ENCODE results near the gene FAM3D.
"Not testable (repeated sequence)": the region's sequence is repeated elsewhere in the genome, so short reads cannot be mapped to it uniquely, and the experiment has no call there.

FAM3D gene, protein sequence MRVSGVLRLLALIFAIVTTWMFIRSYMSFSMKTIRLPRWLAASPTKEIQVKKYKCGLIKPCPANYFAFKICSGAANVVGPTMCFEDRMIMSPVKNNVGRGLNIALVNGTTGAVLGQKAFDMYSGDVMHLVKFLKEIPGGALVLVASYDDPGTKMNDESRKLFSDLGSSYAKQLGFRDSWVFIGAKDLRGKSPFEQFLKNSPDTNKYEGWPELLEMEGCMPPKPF

DNA sequence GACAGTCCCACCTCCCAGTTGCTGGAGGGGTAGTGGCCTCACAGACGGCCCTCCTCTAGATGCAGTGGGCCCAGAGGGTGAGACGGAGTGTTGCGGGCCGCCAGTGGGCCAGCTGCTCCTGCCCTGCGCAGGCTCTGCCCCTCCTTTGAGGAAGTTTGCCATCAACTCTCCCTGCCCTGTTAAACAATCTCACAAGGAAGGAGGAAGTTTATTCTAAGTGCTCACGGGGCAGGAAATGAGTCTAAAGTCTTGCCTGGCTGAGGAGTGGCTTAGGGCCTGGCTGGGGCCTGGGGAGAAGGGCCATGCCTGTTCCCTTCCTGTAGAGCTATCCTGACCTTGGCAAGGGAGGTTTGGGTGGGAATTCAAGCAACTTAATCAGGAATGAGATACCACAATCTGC lies at the start of gene FAM3D:
Gene FAM3D (minus strand): TSS at position 92 of the 400 bp plus-strand sequence. CDS start 11,211 bp downstream, outside the sequence.
- in situ Hi-C loops (cut with MboI; ENCODE audit: low sequenced_read_pairs), result no loop called here

DNA sequence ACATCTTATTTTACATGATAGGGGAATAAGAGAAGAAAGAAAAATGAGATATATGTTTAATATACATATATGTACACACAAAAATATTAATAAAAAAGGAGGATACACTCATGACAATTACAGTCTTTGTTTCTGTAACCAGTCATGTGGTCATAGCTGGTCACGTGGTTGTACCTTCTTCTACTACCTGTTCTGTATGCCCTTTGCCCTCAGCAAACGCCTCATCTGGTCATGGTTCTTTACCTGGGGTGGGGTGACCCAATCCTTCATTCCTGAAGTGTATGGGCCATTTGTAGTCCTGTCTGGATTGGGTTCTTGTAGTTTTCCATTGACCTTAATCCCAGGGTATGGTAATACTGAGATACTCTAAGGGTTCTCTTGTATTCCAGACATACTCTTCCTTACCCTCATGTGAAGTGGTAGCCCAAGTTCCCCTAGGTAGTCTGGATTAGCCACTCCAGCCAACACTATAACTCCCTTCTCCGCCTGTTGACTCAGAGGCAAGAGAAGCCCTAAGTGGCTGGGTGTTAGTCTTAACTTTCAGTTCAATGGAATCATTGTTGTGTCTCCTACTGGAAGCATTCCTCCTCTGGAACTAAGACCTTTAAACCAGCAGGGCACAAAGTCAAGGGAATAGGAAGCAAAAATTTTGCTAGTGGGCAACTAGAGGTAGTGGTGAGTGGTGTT lies 47.3 kb upstream of the FAM3D start:
- in situ Hi-C loops (cut with MboI; ENCODE audit: low sequenced_read_pairs), result no loop called here

DNA sequence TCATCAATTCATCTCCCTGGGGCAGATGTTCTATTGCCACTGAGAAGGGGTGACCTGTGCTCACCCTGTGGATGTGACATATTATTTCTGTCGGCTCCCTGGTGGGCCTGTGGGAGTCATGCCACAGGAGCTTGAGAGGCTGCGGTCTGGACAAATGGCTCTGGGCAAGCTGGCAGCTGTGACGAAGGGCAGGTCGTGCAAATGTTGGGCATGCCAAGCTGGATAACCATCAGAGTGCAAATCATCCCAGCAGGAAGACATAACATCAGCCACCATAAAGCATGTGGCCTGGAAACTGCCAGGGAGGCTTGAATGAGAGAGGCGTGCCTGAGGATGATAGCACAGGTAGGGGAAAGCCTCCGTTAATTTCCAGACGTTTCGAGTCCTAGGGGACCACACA lies 45.3 kb upstream of the FAM3D start:
- in situ Hi-C loops (cut with MboI; ENCODE audit: low sequenced_read_pairs), result no loop called here

DNA sequence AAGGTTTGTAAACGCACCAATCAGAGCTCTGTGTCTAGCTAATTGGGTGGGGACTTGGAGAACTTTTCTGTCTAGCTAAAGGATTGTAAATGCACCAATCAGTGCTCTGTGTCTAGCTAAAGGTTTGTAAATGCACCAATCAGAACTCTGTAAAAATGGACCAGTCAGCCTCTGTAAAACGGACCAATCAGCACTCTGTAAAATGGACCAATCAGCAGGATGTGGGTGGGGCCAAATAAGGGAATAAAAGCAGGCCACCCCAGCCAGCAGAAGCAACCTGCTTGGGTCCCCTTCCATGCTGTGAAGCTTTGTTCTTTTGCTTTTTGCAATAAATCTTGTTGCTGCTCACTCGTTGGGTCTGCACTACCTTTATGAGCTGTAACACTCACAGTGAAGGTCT lies 42.4 kb upstream of the FAM3D start:
- in situ Hi-C loops (cut with MboI; ENCODE audit: low sequenced_read_pairs), result not testable (repeated sequence)

DNA sequence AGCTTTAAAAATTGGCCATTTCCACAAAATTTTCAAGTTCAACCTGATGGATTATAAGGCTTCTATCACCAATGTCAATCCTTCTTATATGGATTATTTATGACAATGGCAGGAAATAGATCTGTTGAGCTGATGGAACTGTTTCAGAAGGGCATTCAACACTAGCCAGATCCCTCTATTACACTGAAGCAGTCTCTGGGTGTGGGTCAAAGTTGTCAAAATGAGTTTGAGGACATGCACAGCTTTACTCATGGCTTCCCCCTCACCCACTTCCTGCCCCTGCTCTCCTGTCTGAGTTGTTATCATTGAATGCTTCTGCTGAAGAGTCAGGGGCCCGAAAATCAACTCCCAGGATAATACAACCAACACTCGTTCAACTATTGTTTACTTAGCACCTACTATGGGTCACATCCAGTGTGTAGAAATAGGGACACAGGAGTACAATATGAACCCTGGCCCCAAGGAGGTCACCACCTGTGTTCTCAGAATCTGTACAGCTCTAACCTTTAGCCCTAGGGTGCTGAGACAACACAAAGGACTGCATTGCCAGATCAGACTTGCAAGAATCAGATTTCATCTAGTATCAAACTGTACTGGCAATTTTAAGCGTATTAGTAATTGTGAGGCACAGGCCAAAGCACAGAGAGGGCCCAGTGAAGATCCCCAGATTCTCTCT lies 41.7 kb upstream of the FAM3D start:
- in situ Hi-C loops (cut with MboI; ENCODE audit: low sequenced_read_pairs), result no loop called here

DNA sequence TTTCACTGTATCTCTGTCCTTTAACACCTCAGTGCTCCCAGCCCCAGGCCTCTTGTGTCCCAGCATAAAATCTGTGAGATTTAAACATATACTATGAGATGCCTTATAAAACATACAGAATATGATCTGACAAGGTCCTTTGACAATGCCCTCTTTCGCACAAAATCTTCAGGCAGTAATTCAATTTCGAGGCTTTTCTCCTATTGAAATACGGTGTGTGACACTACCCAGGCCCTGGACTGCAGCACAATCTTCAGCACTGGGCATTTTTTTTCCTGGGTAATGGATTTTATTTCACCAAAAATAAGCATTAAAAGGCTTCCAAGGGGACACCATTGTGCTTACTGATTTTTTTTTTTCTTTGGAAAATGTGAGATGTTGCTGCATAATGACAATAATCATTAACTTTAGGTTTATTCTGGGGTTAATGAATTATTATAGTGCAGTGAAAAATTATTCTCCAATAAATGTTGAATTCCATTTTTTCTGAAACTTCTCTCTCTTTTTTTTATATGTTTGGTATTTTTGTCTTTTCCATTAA lies 40.9 kb upstream of the FAM3D start:
- in situ Hi-C loops (cut with MboI; ENCODE audit: low sequenced_read_pairs), result no loop called here

DNA sequence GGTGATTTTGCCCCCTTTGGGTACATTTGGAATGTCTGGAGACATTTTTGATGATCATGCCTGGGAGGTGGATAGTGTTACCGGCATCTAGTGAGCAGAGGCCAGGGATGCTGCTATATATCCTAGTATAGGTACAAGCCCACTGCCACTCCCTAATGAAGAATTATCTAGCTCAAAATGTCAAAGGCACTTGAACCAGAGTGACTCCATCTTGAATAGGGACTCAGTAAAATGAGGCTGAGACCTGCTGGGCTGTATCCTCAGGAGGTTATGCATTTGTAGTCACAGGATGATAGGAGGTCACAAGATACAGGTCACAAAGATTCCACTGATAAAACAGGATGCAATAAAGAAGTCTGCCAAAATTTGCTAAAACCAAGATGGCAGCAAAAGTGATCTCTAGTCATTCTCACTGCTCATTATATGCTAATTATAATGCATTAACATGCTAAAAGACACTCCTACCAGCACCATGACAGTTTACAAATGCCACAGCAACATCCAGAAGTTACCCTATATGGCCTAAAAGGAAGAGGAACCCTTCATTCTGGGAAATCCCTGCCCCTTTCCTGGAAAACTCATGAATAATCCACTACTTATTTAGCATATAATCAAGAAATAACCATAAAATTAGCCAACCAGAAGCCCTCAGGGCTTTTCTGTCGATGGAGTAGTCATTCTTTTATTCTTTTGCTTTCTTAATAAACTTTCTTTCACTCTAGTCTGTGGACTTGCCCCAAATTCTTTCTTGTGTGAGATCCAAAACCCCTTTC lies 40.0 kb upstream of the FAM3D start:
- in situ Hi-C loops (cut with MboI; ENCODE audit: low sequenced_read_pairs), result no loop called here

DNA sequence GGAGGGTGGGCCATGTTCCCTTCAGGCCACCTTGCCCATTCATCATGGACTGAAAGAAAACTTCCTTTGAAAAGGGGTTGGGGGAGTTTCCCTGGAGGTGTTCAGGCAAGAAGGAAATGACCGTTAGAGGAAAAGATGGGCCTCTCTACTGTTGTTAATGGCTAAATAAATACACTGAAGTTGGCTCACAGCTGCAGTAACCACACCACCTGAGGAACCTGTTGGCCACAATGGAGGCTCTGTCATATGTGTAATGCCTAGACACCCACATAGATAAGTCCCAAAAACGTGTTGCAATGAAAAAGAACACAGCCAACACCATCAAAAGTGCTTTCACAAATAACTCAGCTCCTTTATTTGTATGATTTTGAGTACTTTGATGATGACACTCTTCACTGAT lies 38.2 kb upstream of the FAM3D start:
- in situ Hi-C loops (cut with MboI; ENCODE audit: low sequenced_read_pairs), result no loop called here

DNA sequence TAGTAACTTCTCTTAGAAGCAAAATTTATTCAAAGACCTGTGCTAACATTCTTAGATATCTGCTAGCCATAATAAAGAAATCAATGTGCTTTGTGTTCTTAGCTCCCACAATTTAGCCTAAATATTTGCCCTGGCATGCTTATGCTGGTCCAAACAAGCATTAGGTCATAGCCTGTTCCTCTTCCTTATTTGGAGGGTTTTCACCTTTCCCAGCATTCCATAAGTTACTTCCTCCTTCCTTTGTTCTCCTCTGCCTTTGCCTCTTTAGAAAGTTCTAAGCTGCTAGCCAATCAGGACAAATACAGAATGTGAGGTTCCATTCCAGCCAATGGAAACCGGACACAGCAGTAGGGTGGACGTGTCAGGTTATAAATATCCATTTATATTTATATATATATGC lies 37.7 kb upstream of the FAM3D start:
- in situ Hi-C loops (cut with MboI; ENCODE audit: low sequenced_read_pairs), result not testable (repeated sequence)

DNA sequence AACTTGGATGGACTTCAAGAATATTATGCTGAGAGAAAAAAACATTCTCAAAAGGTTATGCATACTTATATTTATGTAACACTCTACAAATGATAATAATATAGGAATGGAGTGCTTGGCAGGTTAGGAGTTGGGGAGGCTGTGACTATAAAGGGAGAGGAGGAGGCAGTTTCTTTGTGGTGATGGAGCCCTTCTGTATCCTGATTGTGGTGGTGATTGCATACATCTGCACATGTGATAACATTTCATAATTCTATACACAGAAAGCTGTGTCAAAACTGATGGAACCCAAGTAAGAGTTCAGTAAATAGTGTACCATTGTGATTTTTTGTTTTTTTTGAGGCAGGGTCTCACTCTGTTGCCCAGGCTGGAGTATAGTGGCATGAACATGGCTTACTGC lies 31.7 kb upstream of the FAM3D start:
- in situ Hi-C loops (cut with MboI; ENCODE audit: low sequenced_read_pairs), result no loop called here

DNA sequence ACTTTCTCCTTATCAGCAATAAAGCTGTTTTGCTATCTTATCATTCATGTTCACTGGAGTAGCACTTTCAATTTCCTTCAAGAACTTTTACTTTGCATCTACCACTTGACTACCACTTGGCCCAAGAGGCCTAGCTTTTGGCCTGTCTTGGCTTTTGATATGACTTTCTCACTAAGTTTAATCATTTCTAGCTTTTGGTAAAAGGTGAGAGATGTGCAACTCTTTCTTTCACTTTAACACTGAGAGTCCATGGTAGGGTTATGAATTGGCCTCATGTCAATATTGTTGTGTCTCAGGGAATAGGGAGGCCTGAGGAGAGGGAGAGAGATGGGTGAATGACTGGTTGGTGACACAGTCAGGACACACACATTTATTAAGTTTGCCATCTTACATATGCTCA lies 31.0 kb upstream of the FAM3D start:
- in situ Hi-C loops (cut with MboI; ENCODE audit: low sequenced_read_pairs), result no loop called here

DNA sequence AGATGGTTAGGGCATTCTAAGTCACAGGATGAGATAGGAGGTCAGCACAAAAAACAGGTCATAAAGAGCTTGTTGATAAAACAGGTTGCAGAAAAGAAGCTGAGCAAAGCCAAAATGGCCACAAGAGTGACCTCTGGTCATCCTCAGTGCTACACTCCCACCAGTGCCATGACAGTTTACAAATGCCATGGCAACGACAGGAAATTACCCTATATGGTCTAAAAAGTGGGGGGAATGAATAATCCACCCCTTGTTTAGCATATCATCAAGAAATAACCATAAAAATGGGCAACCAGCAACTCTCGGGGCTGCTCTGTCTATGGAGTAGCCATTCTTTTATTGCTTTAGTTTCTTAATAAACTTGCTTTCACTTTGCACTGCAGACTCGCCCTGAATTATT lies 30.2 kb upstream of the FAM3D start:
- in situ Hi-C loops (cut with MboI; ENCODE audit: low sequenced_read_pairs), result not testable (repeated sequence)

DNA sequence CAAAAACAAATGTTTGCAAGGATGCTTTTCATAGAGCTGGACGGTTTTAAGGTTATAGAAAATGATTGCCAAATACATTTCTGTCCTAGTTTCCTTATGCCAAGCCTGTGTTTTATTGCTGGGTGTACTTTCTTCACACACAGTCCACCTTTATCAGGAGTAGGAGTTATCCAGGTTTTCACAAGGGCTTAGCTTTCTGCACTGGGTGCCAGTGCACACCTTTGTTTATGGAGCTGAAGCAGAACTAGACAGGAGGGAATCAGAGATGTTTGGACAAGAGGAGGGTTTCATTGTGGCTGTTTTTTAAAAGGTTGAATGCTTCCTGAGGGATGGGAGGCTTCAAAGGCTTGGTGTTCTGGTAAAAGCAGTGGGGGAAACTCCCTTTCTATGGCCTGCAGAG lies 29.5 kb upstream of the FAM3D start:
- in situ Hi-C loops (cut with MboI; ENCODE audit: low sequenced_read_pairs), result no loop called here

DNA sequence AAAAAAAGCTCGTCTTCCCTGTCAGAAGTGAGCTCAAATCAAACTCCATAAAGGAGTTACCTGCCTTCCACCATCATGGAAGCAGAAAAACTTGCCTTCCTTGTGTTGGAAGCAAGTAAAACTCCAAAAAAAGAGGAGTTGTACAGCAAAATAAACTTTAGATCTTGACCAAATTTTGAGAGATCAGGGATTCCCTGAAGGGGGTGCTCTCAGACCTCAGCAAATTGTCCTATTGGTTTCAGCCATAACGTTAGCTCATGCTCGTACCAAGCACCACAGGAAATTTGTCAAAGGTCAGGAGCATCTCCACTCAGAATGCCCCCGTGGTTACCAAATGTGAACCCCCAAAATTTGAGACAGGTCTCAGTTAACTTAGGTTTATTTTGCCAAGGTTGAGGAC lies 28.7 kb upstream of the FAM3D start:
- in situ Hi-C loops (cut with MboI; ENCODE audit: low sequenced_read_pairs), result not testable (repeated sequence)

DNA sequence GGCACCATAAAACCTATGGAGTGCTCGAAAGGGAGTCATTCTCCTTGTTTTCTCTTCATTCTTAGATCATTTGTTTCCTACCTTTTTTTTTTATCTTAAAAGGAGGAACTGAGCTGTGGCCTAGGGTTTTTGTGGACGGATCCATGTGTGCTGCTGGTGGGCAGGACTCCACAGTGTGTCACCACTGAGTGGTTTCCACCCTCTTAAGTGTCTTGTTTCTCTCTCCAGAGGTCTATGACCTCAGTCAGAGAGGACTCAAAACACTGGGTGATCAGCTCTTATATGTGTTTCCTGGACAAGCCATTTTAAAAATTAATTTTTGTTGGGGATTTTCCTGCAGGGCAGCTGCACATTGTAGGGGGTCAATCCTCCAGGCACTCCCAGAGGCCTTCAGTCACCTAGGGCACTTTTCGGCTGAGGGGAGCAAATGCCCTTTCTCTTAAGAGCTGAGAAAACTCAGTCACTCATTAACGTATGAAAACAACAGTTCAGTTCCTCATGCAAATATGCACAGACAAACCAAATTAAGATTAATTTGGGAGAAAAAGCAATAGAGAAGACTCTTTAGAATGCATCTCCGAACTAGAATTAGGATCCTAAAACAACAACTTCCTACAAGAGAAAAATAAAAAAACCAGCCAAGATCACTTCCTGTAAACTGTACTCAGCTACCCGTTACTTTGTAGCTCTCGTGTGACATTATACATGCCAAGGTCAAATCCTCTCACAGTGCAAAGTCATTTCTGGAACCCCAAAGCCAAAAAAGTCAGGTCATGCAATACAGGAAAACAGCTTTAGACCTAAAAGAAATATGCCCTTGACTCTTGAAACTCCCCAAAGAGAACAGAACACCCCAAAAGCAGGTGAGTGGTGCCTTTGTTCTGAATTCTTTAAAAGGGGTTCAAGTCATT lies 27.6 kb upstream of the FAM3D start:
- in situ Hi-C loops (cut with MboI; ENCODE audit: low sequenced_read_pairs), result no loop called here

DNA sequence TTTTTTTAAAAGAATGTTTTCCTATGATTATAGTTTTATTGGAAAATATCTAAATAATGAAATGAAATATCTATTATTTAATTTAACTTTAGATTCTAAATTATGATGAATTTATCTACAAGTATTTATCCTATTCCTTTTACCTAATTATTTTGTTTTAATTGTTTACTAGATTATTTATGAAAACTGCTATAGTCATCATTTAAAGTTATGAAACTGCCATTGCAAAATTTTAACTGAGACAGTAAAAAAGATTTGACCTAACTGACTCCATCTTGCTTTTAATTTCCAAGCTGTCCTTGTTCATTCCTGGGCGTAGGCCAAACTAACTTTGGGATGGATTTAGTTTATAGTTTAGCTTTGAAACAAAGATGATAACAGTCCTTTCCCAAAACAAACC lies 25.9 kb upstream of the FAM3D start:
- in situ Hi-C loops (cut with MboI; ENCODE audit: low sequenced_read_pairs), result no loop called here

DNA sequence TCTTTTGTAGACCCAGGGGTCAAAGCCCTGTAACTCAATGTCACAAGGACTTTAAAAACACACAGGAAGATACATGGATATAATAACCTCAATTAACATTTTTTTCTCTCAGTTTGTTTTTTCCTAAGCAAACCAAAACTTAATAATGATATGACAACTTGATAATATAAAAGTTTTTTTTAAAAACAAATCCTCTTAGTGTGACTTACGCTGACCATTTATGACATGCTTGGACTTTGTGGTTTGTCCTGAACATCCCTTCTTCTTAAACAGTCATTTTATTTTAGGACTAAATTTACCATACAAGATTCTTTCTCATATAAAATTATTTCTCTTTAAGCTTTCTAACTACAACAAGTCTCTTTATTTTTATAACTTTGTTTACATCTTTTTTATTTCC lies 25.4 kb upstream of the FAM3D start:
- in situ Hi-C loops (cut with MboI; ENCODE audit: low sequenced_read_pairs), result no loop called here

DNA sequence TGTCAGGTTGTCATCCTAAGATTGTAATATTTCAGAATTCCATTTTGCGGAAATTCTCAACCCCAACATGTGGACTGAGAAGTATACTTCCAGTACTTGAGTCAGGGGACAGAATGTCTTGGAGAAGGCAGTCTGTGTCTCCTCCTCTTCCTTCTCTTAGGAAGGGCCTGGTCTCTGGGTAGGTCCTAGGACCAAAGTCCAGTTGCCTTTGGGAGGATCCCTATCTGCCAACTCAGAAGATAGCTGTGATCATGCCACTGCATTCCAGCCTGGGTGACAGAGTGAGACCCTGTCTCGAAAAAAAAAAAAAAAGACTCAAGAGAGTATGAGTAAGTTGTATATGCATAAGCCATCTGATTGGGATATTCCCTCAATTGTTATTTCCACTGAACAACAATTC lies 23.9 kb upstream of the FAM3D start:
- in situ Hi-C loops (cut with MboI; ENCODE audit: low sequenced_read_pairs), result no loop called here

DNA sequence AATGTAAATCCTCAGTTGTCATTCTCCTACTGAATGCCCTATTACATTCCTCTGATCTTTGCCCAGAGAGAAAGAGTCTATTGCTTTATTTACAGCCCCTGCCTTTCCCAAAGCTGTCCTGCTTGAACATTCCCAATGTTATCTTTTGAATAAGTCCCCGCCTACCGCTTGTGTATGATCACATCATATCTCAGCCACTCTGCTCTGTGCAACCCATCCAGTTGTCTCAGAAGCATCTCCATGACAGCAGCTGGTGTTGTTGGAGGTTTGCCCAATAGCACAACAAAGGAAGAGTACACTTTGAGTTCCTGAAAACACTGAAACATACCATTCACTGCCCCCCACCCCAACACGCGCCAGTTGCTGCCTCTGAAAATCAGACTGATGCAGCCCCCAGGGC lies 22.0 kb upstream of the FAM3D start:
- in situ Hi-C loops (cut with MboI; ENCODE audit: low sequenced_read_pairs), result no loop called here

DNA sequence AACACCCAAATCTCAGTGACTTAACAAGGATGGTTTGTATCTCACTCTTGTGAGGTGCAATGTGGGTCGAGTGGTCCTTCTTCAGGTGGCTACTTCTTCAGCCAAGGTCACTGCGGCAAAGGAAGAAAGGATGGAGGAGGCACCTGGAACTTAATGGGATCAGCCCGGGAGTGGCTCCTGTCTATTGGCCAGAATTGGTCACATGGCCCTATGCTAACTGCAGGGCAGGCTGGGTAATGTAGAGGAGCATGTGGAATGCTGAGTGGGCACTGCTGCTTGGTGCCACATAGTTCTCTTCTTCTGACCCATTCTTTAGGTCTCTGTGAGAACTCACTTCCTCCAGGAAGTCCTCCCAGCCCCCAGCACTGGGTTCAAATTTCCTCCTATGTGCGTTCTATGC lies 20.3 kb upstream of the FAM3D start:
- in situ Hi-C loops (cut with MboI; ENCODE audit: low sequenced_read_pairs), result no loop called here

Data from HL-60/S4 treated with retinoic acid at 250 ng/mL for 4 days and 3 days (cell line).